ENCODE measurements around the gene PACSIN1.

DNA sequence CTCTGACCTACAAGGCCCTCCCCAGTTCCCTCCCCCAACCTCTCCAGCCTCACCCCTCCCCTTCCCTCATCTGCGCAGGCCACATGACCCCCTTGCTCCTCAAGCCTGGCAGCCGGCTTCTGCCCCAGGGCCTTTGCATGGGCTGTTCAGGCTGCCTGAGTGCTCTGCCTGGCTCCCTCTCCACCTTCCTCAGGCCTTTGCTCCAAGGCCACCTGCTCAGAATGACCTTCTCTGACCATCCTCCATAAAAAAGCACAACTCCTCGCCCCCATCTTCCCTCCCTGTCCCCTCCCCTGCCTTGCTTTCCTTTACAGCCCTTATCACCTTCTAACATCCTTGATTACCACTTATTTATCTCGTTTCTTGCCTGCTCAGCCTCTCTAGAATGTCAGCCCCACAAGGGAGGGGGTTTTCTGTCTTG lies 51.6 kb downstream of the PACSIN1 start:
- no peak for TF ChIP-seq EZH2 (IDR thresholded peaks at IDR 0.05)
- no peak for TF ChIP-seq POLR2AphosphoS5 (IDR thresholded peaks at IDR 0.05; ENCODE audit: borderline replicate concordance, low read depth, low read length)
- no peak for TF ChIP-seq FOXP2 (optimal IDR thresholded peaks at IDR 0.05; ENCODE audit: control extremely low read depth, extremely low read length, insufficient read depth)

All from SK-N-MC (cell line).